AG09309 (cell line): Measurements from ENCODE around the gene TRPM3.
A peak's percentile ranks its signal among the peaks of the same experiment; 100 is the strongest.

Experiments used
- DNase-seq: peaks from one replicate; pipeline ENCODE4 v3.0.0-alpha.2; 2010; ENCODE audit warnings: low read depth
- H3K4me3 ChIP-seq: 2 replicates; pipeline ENCODE4 v1.5.1; 2011; ENCODE audit warnings: mild to moderate bottlenecking, low read depth, low read length, moderate library complexity; ENCODE audit not compliant: control insufficient read depth
- TF ChIP-seq, protein P1 (sequence below): IDR thresholded peaks from 2 replicates; pipeline ENCODE4 v1.5.1; 2011; ENCODE audit warnings: mild to moderate bottlenecking, low read depth, low read length, inconsistent platforms; ENCODE audit not compliant: insufficient read depth, control insufficient read depth; ENCODE audit errors: missing control alignments

Gene TRPM3

DNA sequence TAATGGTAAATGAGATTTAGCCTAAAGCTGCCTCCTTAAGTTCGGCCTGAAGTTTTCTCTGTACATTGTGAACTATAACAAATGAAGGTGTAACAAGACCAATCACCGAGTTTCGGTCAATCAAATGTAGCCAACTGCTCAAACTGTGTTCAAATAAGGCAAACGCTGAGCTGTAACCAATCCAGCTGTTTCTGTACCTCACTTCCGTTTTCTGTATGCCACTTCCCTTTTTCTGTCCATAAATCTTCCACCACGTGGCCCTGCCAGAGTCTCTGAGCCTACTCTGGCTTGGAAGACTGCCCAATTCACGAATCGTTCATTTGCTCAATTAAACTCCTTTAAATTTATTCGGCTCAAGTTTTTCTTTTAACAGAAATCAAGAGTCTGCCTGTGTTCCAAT is 513.5 kb downstream of the TRPM3 start:
- H3K4me3 ChIP-seq, result no peak overlapping the region
- DNase-seq, result no peak
- TF ChIP-seq, protein P1, sequence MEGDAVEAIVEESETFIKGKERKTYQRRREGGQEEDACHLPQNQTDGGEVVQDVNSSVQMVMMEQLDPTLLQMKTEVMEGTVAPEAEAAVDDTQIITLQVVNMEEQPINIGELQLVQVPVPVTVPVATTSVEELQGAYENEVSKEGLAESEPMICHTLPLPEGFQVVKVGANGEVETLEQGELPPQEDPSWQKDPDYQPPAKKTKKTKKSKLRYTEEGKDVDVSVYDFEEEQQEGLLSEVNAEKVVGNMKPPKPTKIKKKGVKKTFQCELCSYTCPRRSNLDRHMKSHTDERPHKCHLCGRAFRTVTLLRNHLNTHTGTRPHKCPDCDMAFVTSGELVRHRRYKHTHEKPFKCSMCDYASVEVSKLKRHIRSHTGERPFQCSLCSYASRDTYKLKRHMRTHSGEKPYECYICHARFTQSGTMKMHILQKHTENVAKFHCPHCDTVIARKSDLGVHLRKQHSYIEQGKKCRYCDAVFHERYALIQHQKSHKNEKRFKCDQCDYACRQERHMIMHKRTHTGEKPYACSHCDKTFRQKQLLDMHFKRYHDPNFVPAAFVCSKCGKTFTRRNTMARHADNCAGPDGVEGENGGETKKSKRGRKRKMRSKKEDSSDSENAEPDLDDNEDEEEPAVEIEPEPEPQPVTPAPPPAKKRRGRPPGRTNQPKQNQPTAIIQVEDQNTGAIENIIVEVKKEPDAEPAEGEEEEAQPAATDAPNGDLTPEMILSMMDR, result no peak

DNA sequence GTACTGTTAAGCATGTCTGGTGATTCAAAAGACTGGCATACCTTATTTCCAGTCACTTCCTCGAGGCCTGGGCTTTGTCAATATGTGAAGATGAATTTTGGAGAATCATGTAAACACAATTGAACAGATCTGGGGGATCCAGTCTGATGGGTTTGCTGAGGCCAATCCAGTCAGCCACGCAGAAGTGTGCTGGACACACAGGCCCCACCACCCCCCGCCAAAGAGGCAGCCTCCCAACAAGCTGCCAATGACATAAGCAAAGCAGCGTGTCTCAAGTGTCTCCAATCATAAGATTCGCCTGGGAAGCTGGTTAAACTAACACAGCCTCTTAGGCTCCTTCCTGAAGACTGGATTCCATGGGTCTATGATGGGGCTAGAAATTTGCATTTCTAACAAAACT is 514.1 kb downstream of the TRPM3 start:
- TF ChIP-seq, protein P1, result no peak
- no peak for DNase-seq
- no peak overlapping the region for H3K4me3 ChIP-seq

DNA sequence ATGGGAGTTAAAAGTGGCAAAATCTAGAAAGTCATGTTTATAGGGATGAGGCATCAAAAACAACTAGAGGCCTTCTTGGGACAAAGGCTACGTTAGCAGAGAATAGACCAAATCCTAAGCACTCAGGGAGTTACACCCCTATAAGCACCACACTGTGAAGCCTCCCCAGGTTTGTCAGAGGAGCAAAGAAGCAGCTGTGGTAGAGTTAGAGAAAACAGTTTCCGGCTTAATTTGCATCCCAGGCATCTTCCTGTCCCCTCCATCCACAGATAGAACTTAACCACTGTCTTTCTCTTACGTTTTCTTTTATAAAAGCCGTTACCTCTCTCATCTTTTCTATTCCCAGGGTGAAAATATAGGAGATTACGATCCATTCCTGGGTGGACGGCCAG is 518.4 kb downstream of the TRPM3 start:
- DNase-seq, result no peak
- TF ChIP-seq, protein P1, result no peak
- no peak overlapping the region for H3K4me3 ChIP-seq

DNA sequence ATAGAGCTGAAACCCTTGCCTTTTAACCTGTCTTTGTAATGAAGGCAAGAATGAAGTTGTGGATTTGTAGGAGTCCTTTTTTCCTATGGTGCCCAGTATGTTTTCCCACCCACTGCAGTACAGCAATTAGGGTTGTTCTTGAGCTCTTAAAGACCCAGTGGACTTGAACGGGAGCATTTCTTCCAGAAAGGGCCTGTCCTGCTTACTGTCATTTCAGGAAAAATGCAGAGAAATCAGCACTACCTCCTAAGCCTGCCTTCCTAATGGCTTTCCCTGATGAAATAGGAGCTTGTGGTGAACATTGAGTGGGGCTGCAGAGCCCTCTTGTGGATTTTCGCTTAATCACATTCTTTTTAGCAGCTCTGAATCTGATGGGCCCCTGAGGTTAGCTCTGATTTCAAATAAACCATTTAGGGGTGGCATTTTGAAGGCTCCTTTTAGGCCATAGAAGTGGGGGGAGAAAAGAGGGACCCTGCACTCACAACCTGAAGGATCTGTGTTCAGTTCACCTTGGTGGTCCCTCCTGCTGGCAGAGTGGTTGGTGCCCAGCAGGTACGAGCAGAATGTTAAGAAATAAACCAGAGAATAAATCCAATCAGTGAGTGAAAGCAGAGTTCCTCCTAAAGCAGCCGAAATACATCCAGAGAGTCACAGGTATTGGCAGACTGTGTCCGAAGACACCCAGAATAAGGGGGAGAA is 519.0 kb downstream of the TRPM3 start:
- peak; percentile 83 for DNase-seq
- no peak overlapping the region; the same call in 1 of the 2 replicates for H3K4me3 ChIP-seq
- TF ChIP-seq, protein P1, result peak; percentile 74

DNA sequence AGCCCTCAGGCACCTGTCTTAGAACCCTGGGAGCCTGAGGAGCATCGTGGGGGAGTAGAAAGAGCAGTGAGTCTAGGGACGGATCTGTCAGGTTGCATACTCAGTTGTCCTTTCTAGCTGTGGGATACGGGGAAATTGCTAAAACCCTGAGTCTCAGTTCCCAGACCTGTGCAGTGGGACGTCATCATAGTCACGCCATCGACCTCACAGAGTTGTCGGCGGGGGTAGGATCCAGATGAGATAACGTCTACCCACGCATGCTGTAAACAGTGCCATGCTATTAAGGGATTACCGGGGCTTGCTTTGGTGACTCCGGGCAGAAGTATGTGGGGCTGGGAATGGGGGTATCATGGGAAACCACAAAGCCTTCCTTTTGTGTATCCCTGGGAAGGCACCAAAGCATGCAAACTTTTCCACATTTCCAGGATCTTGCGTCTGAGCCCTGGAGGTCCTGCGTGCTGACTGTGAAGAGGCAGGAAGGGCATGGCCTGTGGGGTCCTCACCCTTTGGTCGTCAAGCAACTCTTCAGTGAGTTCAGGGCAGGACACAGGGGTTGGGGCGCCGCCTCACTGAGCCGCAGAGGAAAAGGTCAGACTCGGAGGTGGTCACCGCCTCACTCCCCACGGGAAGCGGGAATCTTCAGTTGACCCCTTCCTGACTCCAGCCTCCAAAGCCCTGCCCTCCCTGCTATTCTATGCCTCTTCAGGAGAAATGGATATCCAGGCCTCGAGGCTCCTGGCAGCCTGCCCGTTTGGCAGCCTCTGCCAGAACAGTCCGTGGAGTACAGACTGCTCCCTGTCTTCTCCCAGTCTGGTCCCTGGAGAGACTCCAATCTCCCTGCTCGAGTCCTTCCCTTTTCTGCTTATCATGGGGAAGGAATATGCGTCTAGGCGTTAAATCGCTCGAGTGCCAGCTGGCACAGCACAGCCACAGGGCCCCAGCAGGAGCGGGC is 520.1 kb downstream of the TRPM3 start:
- TF ChIP-seq, protein P1, result peak; percentile 6
- peak overlapping the region; percentile 27 for H3K4me3 ChIP-seq
- peak; percentile 100 for DNase-seq

DNA sequence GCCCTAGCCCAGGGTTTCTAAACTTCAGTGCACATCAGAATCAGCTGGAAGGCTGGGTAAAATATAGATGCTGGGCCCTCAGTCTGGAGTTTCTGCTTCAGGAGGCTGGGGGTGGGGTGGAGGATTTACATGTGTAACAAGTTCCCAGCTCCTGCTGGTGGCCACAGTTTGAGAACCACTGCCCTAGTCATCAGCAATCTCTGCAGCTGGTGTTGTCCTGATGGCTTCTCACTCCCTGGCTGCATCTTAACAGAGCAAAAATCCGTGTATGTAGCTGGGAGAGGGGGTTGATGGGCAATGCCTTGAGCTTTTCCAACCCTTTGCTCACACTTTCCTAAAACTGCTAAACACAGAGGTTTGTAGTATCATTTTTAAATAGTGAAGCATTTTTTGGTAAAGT is 520.9 kb downstream of the TRPM3 start:
- TF ChIP-seq, protein P1, result no peak
- no peak overlapping the region for H3K4me3 ChIP-seq
- peak; percentile 75 for DNase-seq
